ENCODE results near the gene CD83.

Gene CD83

DNA sequence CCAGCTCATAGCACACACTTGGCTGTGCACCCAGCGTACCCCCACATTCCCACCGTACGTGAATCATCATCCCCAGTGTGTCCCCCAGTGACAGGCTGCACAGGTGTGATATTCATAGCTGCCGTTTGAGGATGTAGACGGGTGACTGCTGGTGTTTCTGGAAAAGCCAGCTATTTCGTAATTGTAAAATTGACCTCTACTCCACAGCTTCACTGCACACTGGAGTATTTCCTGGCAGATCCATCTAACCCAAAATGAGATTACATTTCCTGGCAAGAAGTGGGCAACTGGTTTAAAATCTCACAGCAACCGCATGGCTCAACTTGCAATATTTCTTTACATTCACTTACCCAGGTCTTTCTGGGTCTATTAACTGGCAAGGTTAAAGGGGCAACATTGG lies 30.3 kb downstream of the CD83 start:
- 0 out of 2 replicates have a peak, but pooled peaks cover 3% of the 10 kb centered on the region for H4K20me1 ChIP-seq (ENCODE audit: control insufficient read depth, insufficient read depth, low read depth, low read length)
- H3K4me2 ChIP-seq (ENCODE audit: low read length) = no peak overlapping the region
- no peaks in the 10 kb centered on the region for H3K9me2 ChIP-seq (replicated peaks; ENCODE audit: control insufficient read depth, low read length)
- H3F3A ChIP-seq (ENCODE audit: control insufficient read depth, insufficient read depth) = no peaks in the 10 kb centered on the region
- H3K9me3 ChIP-seq (ENCODE audit: control insufficient read depth, insufficient read depth, low read length) = no peaks in the 10 kb centered on the region
- H3K79me2 ChIP-seq (ENCODE audit: control insufficient read depth, low read length) = no peaks in the 10 kb centered on the region
- TF ChIP-seq CTCF (IDR thresholded peaks at IDR 0.05; ENCODE audit: low read depth, low read length, poor library complexity, severe bottlenecking) (no peak), EZH2phosphoT487 (IDR thresholded peaks at IDR 0.05; ENCODE audit: borderline replicate concordance, low read length) (no peak)
- no peaks in the 10 kb centered on the region for H3K4me1 ChIP-seq (ENCODE audit: control insufficient read depth, low read length)
- no peak overlapping the region for H3K27ac ChIP-seq (ENCODE audit: low read depth, low read length)
- H3K36me3 ChIP-seq (ENCODE audit: control insufficient read depth, low read length) = no peaks in the 10 kb centered on the region
- H3K27me3 ChIP-seq (ENCODE audit: control insufficient read depth, low read length) = no peaks in the 10 kb centered on the region
- no peak overlapping the region for H3K4me3 ChIP-seq (ENCODE audit: low read length)

- 0 out of 2 replicates have a peak, but pooled peaks cover 3% of the 10 kb centered on the region for H4K20me1 ChIP-seq (ENCODE audit: control insufficient read depth, insufficient read depth, low read depth, low read length)
- H3K4me1 ChIP-seq (ENCODE audit: control insufficient read depth, low read length) = no peaks in the 10 kb centered on the region
- TF ChIP-seq CTCF (IDR thresholded peaks at IDR 0.05; ENCODE audit: low read depth, low read length, poor library complexity, severe bottlenecking) = no peak
- TF ChIP-seq EZH2phosphoT487 (IDR thresholded peaks at IDR 0.05; ENCODE audit: borderline replicate concordance, low read length) = no peak
- H3K27me3 ChIP-seq (ENCODE audit: control insufficient read depth, low read length) = no peaks in the 10 kb centered on the region
- no peak overlapping the region for H3K27ac ChIP-seq (ENCODE audit: low read depth, low read length)
- H3K9me3 ChIP-seq (ENCODE audit: control insufficient read depth, insufficient read depth, low read length) = no peaks in the 10 kb centered on the region
- no peaks in the 10 kb centered on the region for H3F3A ChIP-seq (ENCODE audit: control insufficient read depth, insufficient read depth)
- no peak overlapping the region for H3K4me3 ChIP-seq (ENCODE audit: low read length)
- no peak overlapping the region for H3K4me2 ChIP-seq (ENCODE audit: low read length)
- no peaks in the 10 kb centered on the region for H3K9me2 ChIP-seq (replicated peaks; ENCODE audit: control insufficient read depth, low read length)
- no peaks in the 10 kb centered on the region for H3K36me3 ChIP-seq (ENCODE audit: control insufficient read depth, low read length)
- H3K79me2 ChIP-seq (ENCODE audit: control insufficient read depth, low read length) = no peaks in the 10 kb centered on the region
These were observed 30.9 kb downstream of the CD83 start for GRCh38 chr6:14148471-14148870.

DNA sequence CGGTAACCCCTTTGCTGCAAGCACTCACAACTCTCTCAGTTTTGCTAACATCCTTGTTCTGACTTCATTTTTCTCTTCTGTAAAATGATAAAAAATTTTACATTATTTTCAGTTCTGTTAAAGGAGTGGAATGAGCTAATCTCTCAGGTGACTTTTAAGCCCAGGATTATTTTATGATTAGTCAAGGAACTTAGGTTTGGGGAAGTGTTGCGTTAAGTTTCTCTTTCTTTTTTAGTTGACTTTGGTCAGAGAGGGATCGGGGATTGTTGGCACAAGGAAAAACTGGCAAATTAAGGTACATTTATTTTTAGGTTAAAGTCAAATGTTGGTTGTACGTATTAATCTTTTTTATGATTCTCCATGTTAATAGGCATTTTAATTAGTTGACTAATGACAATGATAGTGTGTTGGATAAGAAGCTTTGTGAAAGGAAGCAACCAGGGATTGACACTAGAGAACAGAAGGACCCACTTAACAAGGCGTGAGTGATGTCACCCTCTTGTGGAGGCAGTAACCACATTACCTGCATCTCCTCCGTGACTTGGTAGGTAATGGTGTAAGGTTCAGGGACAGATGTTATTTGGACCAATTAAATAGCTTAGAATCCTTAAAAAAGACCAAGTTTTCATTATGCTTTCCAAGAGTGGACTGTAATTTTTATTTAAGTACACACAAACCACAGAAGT lies 31.6 kb downstream of the CD83 start:
- no peak overlapping the region for H3K4me2 ChIP-seq (ENCODE audit: low read length)
- no peaks in the 10 kb centered on the region for H3K79me2 ChIP-seq (ENCODE audit: control insufficient read depth, low read length)
- H3F3A ChIP-seq (ENCODE audit: control insufficient read depth, insufficient read depth) = no peaks in the 10 kb centered on the region
- no peaks in the 10 kb centered on the region for H3K36me3 ChIP-seq (ENCODE audit: control insufficient read depth, low read length)
- H3K9me3 ChIP-seq (ENCODE audit: control insufficient read depth, insufficient read depth, low read length) = no peaks in the 10 kb centered on the region
- no peak for TF ChIP-seq CTCF (IDR thresholded peaks at IDR 0.05; ENCODE audit: low read depth, low read length, poor library complexity, severe bottlenecking)
- no peak for TF ChIP-seq EZH2phosphoT487 (IDR thresholded peaks at IDR 0.05; ENCODE audit: borderline replicate concordance, low read length)
- no peaks in the 10 kb centered on the region for H3K4me1 ChIP-seq (ENCODE audit: control insufficient read depth, low read length)
- no peaks in the 10 kb centered on the region for H3K27me3 ChIP-seq (ENCODE audit: control insufficient read depth, low read length)
- 0 out of 2 replicates have a peak, but pooled peaks cover 3% of the 10 kb centered on the region for H4K20me1 ChIP-seq (ENCODE audit: control insufficient read depth, insufficient read depth, low read depth, low read length)
- no peak overlapping the region for H3K27ac ChIP-seq (ENCODE audit: low read depth, low read length)
- no peaks in the 10 kb centered on the region for H3K9me2 ChIP-seq (replicated peaks; ENCODE audit: control insufficient read depth, low read length)
- H3K4me3 ChIP-seq (ENCODE audit: low read length) = no peak overlapping the region

Data from DOHH2 (cell line).